GM19455 (cell line): ENCODE results near the gene OR2A25.
"Not testable (repeated sequence)": the region's sequence is repeated elsewhere in the genome, so short reads cannot be mapped to it uniquely, and the experiment has no call there.

ENCODE experiments used
- ATAC-seq: cut with Tn5 transposase; IDR thresholded peaks from one replicate; pipeline ENCODE4 v1.9.1; 2021; ENCODE audit not compliant: unreplicated experiment

OR2A25 gene

GRCh38 chr7:144069511-144069910 lies at the start of gene OR2A25:
TSS of gene OR2A25 (plus strand) at chr7:144069811. CDS start at chr7:144074220, 4,409 bp downstream.
- no peak for ATAC-seq

GRCh38 chr7:144020340-144020739 lies 49.3 kb upstream of the OR2A25 start:
- no peak for ATAC-seq

- no peak for ATAC-seq
Observed at GRCh38 chr7:144022169-144022568, 47.4 kb upstream of the OR2A25 start.

- no peak for ATAC-seq
Observed at GRCh38 chr7:144023171-144023827, 46.3 kb upstream of the OR2A25 start.

GRCh38 chr7:144024213-144024612 lies 45.4 kb upstream of the OR2A25 start:
- no peak for ATAC-seq

- no peak for ATAC-seq
Observed at GRCh38 chr7:144026203-144026883, 43.3 kb upstream of the OR2A25 start.

GRCh38 chr7:144027070-144027469 lies 42.5 kb upstream of the OR2A25 start:
- ATAC-seq = no peak

- ATAC-seq = no peak
Observed at GRCh38 chr7:144027974-144028373, 41.6 kb upstream of the OR2A25 start.

- ATAC-seq = no peak
Observed at GRCh38 chr7:144028547-144028946, 41.1 kb upstream of the OR2A25 start.

- ATAC-seq = no peak
Observed at GRCh38 chr7:144032516-144032915, 37.1 kb upstream of the OR2A25 start.

- ATAC-seq = no peak
Observed at GRCh38 chr7:144032985-144033709, 36.5 kb upstream of the OR2A25 start.

- ATAC-seq = no peak
Observed at GRCh38 chr7:144035385-144035784, 34.2 kb upstream of the OR2A25 start.

GRCh38 chr7:144036302-144036885 lies 33.2 kb upstream of the OR2A25 start:
- no peak for ATAC-seq

- no peak for ATAC-seq
Observed at GRCh38 chr7:144037414-144038035, 32.1 kb upstream of the OR2A25 start.

- no peak for ATAC-seq
Observed at GRCh38 chr7:144038887-144039286, 30.7 kb upstream of the OR2A25 start.

- ATAC-seq = no peak
Observed at GRCh38 chr7:144048648-144049047, 21.0 kb upstream of the OR2A25 start, which contains the start of gene OR2A5. TSS of gene OR2A5 (plus strand) at chr7:144048948. CDS start at chr7:144050402, 1,454 bp downstream.

- no peak for ATAC-seq
Observed at GRCh38 chr7:144049491-144049890, 20.1 kb upstream of the OR2A25 start.

GRCh38 chr7:144050093-144050492 lies 19.5 kb upstream of the OR2A25 start:
- ATAC-seq = no peak

- ATAC-seq = not testable (repeated sequence)
Observed at GRCh38 chr7:144050884-144051283, 18.7 kb upstream of the OR2A25 start.

GRCh38 chr7:144057954-144058353 lies 11.7 kb upstream of the OR2A25 start:
- ATAC-seq = no peak

- no peak for ATAC-seq
Observed at GRCh38 chr7:144063710-144064109, 5.9 kb upstream of the OR2A25 start.
